Loucy (cell line): ENCODE measurements around the gene FGF12.

Source experiments
- CTCF ChIP-seq: fragments of 200-600 bp; sonication (generic); conservative IDR thresholded peaks from 2 replicates; pipeline ENCODE4 v1.5.1; 2014; ENCODE audit warnings: mild to moderate bottlenecking, antibody characterized with exemption, low read length
- EZH2phosphoT487 ChIP-seq: fragments of 200-600 bp; IDR thresholded peaks from 2 replicates; pipeline ENCODE4 v1.6.1; 2018; ENCODE audit warnings: antibody characterized with exemption, mild to moderate bottlenecking, moderate library complexity, borderline replicate concordance

- no peak for TF ChIP-seq EZH2phosphoT487
- TF ChIP-seq CTCF: no peak
Observed at GRCh38 chr3:192220915-192221314, 506.4 kb downstream of the FGF12 start.
